T-helper 2 cell treated with Interferon-gamma antibody and Interleukin-4, amounts not matched to agents 5 μg/mL and 100 μg/mL, for 36 hours (primary cell): ENCODE measurements around the gene GTPBP1.

Source experiments
- DNase-seq: peaks from one replicate; pipeline ENCODE4 v3.0.0; 2021; ENCODE audit warnings: low spot score
- H3K27ac Mint-ChIP-seq: one replicate; pipeline ENCODE4 v1.8.0; 2021; ENCODE audit warnings: mild to moderate bottlenecking, mixed read lengths
- H3K27me3 Mint-ChIP-seq: one replicate; pipeline ENCODE4 v1.8.0; 2021; ENCODE audit warnings: low read depth, mixed read lengths
- H3K36me3 Mint-ChIP-seq: one replicate; pipeline ENCODE4 v1.8.0; 2021; ENCODE audit warnings: low read depth, mixed read lengths
- H3K4me1 Mint-ChIP-seq: one replicate; pipeline ENCODE4 v1.8.0; 2021; ENCODE audit warnings: low read depth, mixed read lengths
- H3K4me3 Mint-ChIP-seq: one replicate; pipeline ENCODE4 v1.8.0; 2022; ENCODE audit warnings: mild to moderate bottlenecking, moderate library complexity, mixed read lengths
- H3K9me3 Mint-ChIP-seq: one replicate; pipeline ENCODE4 v1.8.0; 2021; ENCODE audit warnings: mixed read lengths

GTPBP1 gene

DNA sequence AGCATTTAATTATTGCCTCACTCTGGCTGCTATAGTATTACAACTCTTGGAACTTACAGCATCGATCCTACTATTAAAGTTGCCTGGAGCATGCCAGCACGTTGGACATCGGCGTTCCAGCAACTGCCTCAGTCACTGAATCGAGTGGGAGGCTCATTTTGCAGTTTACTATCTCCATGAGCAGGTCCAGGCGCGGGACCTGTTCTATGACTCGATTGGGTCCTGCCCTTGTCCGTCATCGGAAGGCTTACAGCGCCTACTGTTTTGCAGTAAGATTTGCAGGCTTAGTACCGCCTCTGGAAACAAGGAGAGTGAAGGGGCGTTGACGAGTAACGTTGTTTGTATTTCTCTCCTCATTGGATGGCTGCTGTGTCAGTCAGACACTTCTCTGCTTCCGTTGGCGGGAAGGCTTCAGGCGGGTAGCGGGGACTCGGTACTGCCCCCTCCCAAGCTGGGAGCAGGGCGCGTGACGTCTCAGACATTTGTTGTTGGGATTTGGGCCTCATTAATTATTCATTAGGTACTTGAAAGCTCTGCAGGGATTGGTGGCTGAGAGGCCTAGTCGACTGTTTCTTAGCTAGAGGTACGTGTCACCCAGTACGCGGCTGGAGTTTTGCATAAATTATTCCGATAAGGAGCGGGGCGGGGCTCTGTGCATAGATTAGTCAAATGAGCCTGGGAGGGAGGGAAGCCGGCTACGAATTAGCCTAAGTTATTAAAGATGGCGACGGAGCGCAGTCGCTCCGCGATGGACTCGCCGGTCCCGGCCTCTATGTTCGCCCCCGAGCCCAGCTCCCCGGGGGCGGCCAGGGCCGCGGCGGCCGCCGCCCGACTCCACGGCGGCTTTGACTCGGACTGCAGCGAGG lies at the start of gene GTPBP1:
Gene GTPBP1, plus strand, starts transcription at position 710 of the 866 bp plus-strand sequence. Its CDS starts 12 bp downstream, at position 722.
- peak; percentile 96 for DNase-seq
- H3K4me1 Mint-ChIP-seq, result peaks cover 50% of the 10 kb centered on the region
- H3K4me3 Mint-ChIP-seq, result peak within 1 kb of the TSS; percentile 96
- H3K36me3 Mint-ChIP-seq, result peaks cover 28% of the 10 kb centered on the region
- H3K9me3 Mint-ChIP-seq, result no peaks in the 10 kb centered on the region
- H3K27me3 Mint-ChIP-seq, result no peaks in the 10 kb centered on the region
- peak within 1 kb of the TSS; percentile 100 for H3K27ac Mint-ChIP-seq

- Mint-ChIP-seq H3K4me3 (peak within 1 kb of the TSS; percentile 94), H3K4me1 (peaks cover 16% of the 10 kb centered on the region), H3K27ac (peak within 1 kb of the TSS; percentile 96), H3K36me3 (no peaks in the 10 kb centered on the region), H3K27me3 (no peaks in the 10 kb centered on the region), H3K9me3 (no peaks in the 10 kb centered on the region)
- peak; percentile 86 for DNase-seq
Observed at GRCh38 chr22:38656256-38657044, 49.3 kb upstream of the GTPBP1 start, which contains the start of the genes CBY1 and FAM227A. TSS of gene CBY1 (plus strand) at chr22:38656638. CDS start at chr22:38668055, 11,417 bp downstream. TSS of gene FAM227A (minus strand) at chr22:38656392. CDS start at chr22:38650168, 6,224 bp downstream.

DNA sequence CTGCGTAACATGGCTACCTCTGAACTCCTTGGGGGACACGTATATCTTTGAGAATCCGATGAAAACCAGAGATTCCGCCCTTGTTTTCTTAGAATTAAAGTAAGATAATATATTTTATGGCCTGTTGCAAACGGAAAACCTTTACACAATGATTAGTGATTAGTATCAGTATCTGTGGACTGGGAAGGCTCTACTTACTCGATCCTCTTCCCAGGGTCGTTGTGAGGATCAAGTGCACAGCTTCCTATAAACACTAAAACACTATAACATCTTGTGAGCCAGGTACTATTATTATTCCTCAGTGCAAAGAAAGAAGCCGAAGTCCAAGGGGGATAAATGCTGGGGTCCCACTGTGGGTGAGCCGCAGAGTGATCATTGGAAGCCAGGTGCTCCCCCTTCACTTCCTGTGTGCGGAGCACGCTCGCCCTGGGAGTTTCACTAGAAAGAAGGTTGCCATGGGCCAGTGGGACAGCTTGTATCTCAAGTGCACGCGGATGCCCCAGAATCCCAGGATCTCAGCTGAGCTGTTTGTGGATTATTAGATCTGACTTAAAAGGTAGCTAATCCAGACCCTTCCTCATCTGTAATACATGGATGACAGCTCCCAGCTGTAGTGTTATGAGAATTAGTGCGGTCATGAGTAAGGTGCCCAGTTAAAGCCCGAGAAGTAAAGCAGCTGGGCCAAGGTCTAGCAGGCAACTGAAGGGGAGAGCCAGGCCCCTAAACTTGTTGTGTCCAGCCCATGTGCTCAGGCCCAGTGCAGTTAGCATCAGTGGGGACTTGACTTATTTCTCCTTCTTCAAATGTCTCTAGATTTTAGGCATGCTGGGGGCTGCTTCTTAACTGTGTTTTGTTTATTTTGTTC lies 48.5 kb upstream of the GTPBP1 start:
- Mint-ChIP-seq H3K4me1 (peaks cover 16% of the 10 kb centered on the region), H3K36me3 (no peaks in the 10 kb centered on the region), H3K4me3 (peak overlapping the region; percentile 94), H3K9me3 (no peaks in the 10 kb centered on the region), H3K27me3 (no peaks in the 10 kb centered on the region), H3K27ac (peak overlapping the region; percentile 96)
- peak; percentile 40 for DNase-seq

DNA sequence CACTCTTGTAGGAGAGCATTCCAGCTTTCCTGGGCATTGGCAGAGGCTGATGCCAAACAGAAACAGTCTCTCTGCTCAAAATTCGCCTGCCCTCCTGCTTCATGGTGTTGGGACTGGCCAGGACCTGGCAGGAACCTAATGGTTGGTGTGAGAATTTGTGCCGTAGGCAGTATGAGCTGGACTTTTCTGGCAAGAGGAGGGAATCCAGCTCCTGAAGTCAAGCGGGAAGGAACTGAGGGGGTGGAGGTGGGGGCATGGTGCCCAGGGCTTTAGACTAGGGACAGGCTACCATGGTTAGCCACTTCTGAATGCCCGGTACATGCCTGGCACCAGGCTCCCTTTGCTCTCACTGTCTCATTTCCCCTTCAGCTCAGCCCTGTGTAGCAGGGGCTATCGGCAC lies 30.9 kb upstream of the GTPBP1 start:
- Mint-ChIP-seq H3K27me3 (no peaks in the 10 kb centered on the region), H3K27ac (no peak overlapping the region)

DNA sequence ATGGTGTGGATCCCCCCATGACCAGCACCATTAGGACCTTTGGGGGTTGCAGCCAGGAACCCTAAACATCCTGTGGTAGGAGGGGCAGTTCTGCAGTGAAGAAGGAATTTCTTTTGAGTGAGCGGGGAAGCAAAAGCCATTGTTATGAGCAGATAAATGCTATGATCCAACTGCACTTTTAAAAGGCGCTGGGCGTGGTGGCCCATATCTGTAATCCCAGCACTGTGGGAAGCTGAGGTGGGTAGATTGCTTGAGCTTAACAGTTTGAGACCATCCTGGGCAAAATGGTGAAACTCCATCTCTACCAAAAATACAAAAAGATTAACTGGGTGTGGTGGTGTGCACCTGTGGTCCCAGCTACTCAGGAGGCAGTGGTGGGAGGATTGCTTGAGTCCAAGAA lies 29.9 kb upstream of the GTPBP1 start:
- H3K4me3 Mint-ChIP-seq, result no peak overlapping the region
- no peaks in the 10 kb centered on the region for H3K4me1 Mint-ChIP-seq
- no peak overlapping the region for H3K27ac Mint-ChIP-seq
- no peaks in the 10 kb centered on the region for H3K9me3 Mint-ChIP-seq
- DNase-seq, result no peak
- H3K27me3 Mint-ChIP-seq, result no peaks in the 10 kb centered on the region
- peaks cover 13% of the 10 kb centered on the region for H3K36me3 Mint-ChIP-seq

More for the DNA sequence above, 30.9 kb upstream of the GTPBP1 start:
- DNase-seq, result no peak
- Mint-ChIP-seq H3K36me3 (peaks cover 16% of the 10 kb centered on the region), H3K4me3 (no peak overlapping the region), H3K4me1 (no peaks in the 10 kb centered on the region), H3K9me3 (no peaks in the 10 kb centered on the region)

GRCh38 chr22:38681582-38682335 lies 24.0 kb upstream of the GTPBP1 start, which contains the start of gene TOMM22:
TSS of gene TOMM22 (plus strand) at chr22:38681957. CDS start at chr22:38681979, 22 bp downstream.
- Mint-ChIP-seq H3K4me3 (peak within 1 kb of the TSS; percentile 99), H3K27ac (peak within 1 kb of the TSS; percentile 98), H3K27me3 (no peaks in the 10 kb centered on the region), H3K36me3 (peaks cover 37% of the 10 kb centered on the region), H3K4me1 (peaks cover 16% of the 10 kb centered on the region), H3K9me3 (no peaks in the 10 kb centered on the region)
- peak; percentile 88 for DNase-seq

- Mint-ChIP-seq H3K4me3 (no peak overlapping the region), H3K27me3 (no peaks in the 10 kb centered on the region), H3K9me3 (no peaks in the 10 kb centered on the region), H3K27ac (no peak overlapping the region), H3K36me3 (peaks cover 58% of the 10 kb centered on the region), H3K4me1 (peaks cover 16% of the 10 kb centered on the region)
- DNase-seq, result no peak
Observed at GRCh38 chr22:38684895-38685294, 20.8 kb upstream of the GTPBP1 start.

DNA sequence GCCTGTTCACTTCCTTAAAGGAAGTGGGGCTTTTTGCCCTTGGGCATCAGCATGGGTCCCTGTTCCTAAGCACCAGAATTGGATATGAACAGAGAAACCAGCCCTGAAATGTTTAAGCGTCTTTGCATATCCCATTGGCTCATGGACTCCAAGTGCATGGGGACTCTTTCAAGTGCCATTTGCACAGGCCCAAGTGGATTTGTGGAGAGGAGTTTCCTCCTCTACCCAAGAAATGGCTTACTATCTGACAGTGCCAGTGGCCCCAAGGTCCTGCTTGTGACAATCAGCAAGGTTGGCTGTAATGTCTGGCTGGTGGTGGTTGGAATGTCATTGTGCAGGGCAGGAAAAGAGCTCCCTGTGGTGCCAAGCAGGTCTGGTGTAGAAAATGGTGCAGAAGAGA lies 20.0 kb upstream of the GTPBP1 start:
- no peak overlapping the region for H3K4me3 Mint-ChIP-seq
- peaks cover 58% of the 10 kb centered on the region for H3K36me3 Mint-ChIP-seq
- H3K9me3 Mint-ChIP-seq, result no peaks in the 10 kb centered on the region
- DNase-seq, result no peak
- H3K27me3 Mint-ChIP-seq, result no peaks in the 10 kb centered on the region
- H3K4me1 Mint-ChIP-seq, result peaks cover 16% of the 10 kb centered on the region
- H3K27ac Mint-ChIP-seq, result no peak overlapping the region

GRCh38 chr22:38689651-38690050 lies 16.1 kb upstream of the GTPBP1 start:
- no peak for DNase-seq
- Mint-ChIP-seq H3K27ac (no peak overlapping the region), H3K4me3 (no peak overlapping the region), H3K9me3 (no peaks in the 10 kb centered on the region), H3K36me3 (peaks cover 55% of the 10 kb centered on the region), H3K4me1 (peaks cover 12% of the 10 kb centered on the region), H3K27me3 (no peaks in the 10 kb centered on the region)

DNA sequence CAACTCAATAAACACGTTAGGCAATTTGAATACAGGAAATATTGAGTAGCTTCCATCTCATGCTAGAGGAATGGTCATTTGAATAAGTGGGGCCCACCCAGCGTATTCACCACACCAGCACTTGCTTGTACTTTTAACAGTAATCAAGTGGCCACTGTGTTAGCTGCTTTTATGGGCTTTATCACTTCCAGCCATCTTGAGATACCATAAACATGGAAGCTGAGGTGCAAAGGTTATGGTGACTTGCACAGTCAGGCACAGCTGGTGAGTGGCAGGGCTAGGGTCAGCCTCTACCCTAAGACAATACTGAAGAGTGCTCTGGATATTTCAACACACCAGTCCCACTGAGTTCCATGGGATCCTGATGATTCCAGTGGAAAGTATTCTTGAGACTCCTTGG lies 11.7 kb upstream of the GTPBP1 start:
- peaks cover 55% of the 10 kb centered on the region for H3K36me3 Mint-ChIP-seq
- H3K27ac Mint-ChIP-seq, result no peak overlapping the region
- H3K4me3 Mint-ChIP-seq, result no peak overlapping the region
- DNase-seq, result no peak
- H3K9me3 Mint-ChIP-seq, result no peaks in the 10 kb centered on the region
- H3K4me1 Mint-ChIP-seq, result peaks cover 43% of the 10 kb centered on the region
- H3K27me3 Mint-ChIP-seq, result no peaks in the 10 kb centered on the region

GRCh38 chr22:38694940-38695339 lies 10.8 kb upstream of the GTPBP1 start:
- H3K4me1 Mint-ChIP-seq, result peaks cover 52% of the 10 kb centered on the region
- no peaks in the 10 kb centered on the region for H3K9me3 Mint-ChIP-seq
- no peak overlapping the region for H3K4me3 Mint-ChIP-seq
- H3K27me3 Mint-ChIP-seq, result no peaks in the 10 kb centered on the region
- H3K36me3 Mint-ChIP-seq, result peaks cover 48% of the 10 kb centered on the region
- DNase-seq, result no peak
- peak overlapping the region; percentile 74 for H3K27ac Mint-ChIP-seq

DNA sequence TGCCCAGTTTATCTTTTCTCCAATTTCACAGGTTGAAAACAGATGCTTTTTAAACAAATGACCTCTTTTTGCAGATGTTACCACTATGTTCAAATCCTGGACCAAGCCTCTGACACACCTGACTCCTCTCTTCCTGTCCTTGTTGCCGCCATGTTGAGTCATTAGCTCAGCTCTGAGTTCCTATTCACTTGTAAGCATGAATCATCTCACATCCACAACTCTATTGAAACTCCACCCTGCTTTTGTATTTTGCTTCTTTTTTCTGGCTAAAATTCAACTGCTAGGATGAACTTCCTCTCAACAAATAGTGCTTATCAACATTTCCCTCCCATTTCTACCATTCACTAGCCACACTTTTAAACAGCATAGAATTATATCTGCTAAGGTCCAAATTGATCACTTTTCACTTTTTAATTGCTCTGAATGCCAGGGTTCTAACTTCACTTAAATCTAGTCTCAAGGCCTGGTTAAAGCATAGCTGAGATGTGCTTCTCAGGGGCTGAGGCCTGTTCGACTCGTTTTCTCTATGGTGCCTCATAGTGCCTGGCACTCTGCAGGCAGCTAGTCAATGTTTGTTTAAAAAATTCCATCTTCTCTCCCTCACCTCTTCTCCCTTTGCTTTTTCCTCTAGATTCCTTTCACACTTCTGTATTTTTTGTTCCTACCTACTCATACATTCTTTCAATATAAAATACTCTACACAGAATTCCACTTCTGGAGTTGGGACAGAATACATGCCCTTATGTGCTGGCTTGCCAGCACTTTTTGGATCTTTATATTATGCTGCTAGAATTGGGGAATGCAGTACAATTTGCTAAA lies 8.9 kb upstream of the GTPBP1 start:
- H3K9me3 Mint-ChIP-seq, result no peaks in the 10 kb centered on the region
- H3K27ac Mint-ChIP-seq, result peak overlapping the region; percentile 89
- H3K36me3 Mint-ChIP-seq, result peaks cover 45% of the 10 kb centered on the region
- H3K4me3 Mint-ChIP-seq, result peak overlapping the region; percentile 94
- no peaks in the 10 kb centered on the region for H3K27me3 Mint-ChIP-seq
- DNase-seq, result peak; percentile 53
- peaks cover 51% of the 10 kb centered on the region for H3K4me1 Mint-ChIP-seq
